Gastroesophageal sphincter (tissue), 3 donors: ENCODE data around the gene SLC4A4.

Experiments used
- CTCF ChIP-seq, 4 experiments: fragments of 200-600 bp in 2 of 4; fragments of 450-650 bp in 2 of 4; sonication (generic) in 1 of 4; IDR thresholded peaks; one replicate each; pipeline ENCODE4 v1.5.1; 2017 to 2019; ENCODE audit warnings: antibody characterized with exemption in 4 of 4, mild to moderate bottlenecking in 2 of 4, moderate library complexity in 2 of 4
- EP300 ChIP-seq: sonication (generic); formaldehyde crosslinking; IDR thresholded peaks from one replicate; pipeline ENCODE4 v1.6.1; 2017; ENCODE audit warnings: antibody characterized with exemption, mild to moderate bottlenecking
- POLR2A ChIP-seq, 2 donors: fragments of 450-650 bp; IDR thresholded peaks; one replicate each; pipeline ENCODE4 v1.6.1; 2017; ENCODE audit warnings: antibody characterized with exemption in 2 of 2, mild to moderate bottlenecking in 2 of 2, moderate library complexity in 1 of 2
- POLR2AphosphoS5 ChIP-seq: sonication (generic); formaldehyde crosslinking; IDR thresholded peaks from one replicate; pipeline ENCODE4 v1.6.1; 2017; ENCODE audit warnings: antibody characterized with exemption

GRCh38 chr4:71473541-71474240, 134.9 kb downstream of the SLC4A4 start:
- TF ChIP-seq CTCF (IDR thresholded peaks at IDR 0.05) (no peak), EP300 (no peak), POLR2A (IDR thresholded peaks at IDR 0.05) (no peak), POLR2AphosphoS5 (no peak)
